Measurements from ENCODE around the gene OSBPL6.

The OSBPL6 gene

DNA sequence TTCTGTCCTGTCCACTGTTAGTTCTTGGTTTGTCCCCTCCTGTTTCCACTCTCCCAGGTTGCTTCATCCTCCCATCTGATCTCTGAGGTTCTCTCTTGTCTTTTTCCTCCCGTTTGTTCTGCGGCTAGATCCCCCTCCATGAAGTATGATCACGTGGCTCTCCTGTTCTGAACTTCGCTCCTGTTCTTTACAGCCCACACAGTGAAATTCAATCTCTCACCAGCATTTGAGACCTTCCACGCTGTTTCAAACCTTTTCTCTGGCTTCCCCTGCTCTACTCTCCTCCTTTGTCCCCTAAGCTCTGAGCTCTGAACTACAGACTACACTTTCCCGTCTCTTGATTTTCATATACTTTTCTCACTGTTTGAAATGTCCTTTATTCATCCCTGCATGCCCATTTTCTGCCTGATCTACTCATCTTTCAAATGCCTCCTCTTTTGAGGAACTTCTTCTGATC, 83.5 kb downstream of the OSBPL6 start:
- DNase-seq, result no peak

DNA sequence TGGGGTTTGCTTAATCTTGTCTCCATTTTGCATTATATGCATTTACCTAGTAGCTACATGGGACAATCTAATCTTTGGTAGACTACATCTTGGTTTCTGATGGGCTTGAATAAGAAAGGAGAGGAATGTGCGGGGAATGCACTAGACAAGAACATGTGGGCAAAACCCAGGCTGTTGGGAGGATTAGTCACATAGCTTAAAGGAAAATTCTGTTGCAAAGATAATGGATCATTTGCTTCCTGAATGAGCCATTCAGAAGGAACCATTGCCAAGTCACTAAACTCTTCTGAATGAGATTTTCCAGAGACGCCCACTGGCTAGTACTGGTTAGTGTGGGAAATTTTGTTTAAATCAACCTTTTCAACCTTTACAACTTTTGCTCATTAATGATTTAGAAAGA, 84.8 kb downstream of the OSBPL6 start:
- no peak for DNase-seq

DNA sequence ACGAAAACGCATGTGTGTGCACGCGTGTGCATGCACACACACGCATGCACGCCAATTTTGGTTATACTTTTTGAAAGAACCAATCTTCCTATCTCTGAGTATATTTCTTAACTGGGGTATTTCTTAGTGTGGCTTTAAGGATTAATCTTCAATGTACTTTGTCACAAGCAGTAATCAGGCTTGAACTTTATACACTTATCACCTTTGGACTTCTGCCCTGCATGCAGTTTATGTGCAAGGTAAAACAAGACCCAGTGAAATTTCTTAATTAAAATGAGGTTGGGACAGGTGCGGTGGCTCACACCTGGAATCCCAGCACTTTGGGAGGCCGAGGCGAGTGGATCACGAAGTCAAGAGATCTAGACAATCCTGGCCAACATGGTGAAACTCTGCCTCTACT, 85.3 kb downstream of the OSBPL6 start:
- DNase-seq, result no peak

DNA sequence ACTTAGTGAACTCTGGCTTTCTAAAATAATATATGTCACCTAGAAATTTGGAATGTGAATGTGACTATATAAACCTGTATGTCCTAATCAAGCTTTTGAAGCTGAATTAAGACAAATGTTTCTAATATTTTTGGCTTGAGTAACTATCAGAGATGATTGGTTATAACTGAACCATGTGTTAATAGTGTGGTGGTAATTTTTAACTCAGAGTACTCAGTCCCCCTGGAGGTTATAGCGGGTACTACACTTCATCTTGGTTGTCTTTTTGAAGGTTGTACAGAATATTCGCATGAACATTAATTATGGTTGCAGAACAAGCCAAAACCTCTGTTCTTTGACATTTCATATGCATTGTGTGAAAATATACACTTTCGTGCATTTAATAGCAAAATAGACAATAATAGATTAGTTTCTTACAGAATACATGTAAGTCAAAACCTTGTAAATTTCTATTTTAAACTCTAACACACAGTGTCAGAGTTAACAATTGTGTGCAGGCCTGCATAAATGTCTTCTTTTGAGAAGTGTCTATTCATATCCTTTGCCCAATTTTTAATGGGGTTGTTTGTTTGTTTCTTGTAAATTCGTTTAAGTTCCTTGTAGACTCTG, 86.0 kb downstream of the OSBPL6 start:
- DNase-seq, result no peak

DNA sequence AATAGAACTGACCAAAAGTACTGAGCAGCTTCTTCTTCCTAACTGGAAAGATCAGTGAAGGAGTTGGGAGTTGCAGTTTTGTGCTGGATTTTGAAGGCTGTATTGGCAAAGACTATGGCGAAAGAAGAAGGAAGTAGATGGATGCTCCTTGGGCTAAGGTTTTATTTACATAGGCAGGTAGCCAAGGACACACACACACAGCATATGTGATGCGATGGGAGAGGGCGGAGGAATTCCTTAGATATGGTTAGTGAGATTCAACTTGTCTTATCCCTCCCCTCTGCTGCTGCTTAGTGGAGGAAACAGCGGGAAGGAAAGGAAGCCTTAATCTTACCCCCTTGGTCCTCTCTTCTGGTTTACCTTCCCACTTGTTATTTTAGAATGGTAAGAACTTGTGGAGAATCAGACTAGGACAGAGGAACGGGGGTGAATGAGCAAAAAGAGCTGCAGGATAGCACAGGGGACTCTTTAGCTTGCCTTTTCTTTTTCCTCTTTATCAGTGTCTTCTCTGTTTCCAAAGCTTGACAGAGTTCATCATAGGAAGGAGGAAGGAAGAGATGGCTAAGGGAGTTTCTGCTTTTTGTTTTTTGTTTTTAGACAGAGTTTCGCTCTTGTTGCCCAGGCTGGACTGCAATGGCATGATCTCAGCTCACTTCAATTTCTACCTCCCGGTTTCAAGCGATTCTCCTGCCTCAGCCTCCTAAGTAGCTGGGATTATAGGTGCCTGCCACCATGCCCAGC, 87.9 kb downstream of the OSBPL6 start:
- DNase-seq, result no peak

DNA sequence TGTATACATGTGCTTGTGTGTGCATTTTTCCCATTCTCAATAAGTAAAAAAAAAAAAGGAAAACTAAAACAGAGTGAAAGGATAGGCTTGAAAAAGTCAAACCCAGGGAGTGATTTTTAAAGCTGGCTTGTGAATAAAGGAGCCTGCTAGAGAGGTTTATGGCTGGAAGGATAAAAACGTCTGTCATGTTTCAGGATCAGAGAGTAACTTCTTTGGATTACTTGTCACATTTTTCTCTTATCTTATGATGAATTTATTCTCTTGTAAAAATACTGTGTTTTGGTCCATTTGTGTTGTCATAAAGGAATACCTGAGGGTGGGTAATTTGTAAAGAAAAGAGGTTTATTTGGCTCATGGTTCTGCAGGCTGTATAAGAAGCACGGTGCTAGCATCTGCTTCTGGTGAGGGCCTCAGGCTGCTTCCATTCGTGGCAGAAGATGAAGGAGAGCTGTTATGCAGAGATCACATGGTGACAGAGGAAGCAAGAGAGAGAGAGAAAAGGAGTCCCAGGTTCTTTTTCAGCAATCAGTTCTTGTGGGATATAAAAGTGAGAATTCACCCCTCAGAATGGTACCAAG, 89.1 kb downstream of the OSBPL6 start:
- no peak for DNase-seq

DNA sequence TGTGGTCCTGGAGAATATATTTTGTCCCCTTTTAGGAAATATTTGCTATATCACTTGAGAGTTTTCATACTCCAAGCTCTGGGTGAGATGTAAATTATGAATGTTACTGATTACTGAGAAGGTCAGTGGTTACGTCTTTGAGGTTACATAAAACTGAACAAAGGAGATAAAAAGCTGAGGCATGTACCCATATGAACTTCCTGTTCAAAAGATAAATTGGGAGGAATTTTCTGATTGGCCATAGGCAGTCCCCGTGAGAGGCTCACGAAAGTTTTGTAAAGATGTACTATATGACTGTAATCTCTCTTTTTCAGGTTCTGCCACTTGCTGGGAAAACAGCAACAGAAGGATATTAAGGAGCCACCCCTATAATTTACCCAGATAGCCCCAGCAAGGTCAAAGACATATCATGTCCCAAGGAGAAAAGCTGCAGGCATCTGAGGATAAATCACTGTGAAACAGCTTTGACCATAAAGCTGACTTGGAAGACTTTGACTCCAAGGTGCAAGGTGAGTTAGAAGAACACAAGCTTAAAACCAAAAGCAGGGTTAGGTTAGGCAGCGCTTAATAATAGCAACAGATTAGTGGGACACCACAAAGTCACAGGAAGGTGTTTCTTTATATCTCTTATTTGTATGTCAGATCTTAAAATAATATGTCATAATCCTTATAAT, 90.4 kb downstream of the OSBPL6 start:
- no peak for DNase-seq

DNA sequence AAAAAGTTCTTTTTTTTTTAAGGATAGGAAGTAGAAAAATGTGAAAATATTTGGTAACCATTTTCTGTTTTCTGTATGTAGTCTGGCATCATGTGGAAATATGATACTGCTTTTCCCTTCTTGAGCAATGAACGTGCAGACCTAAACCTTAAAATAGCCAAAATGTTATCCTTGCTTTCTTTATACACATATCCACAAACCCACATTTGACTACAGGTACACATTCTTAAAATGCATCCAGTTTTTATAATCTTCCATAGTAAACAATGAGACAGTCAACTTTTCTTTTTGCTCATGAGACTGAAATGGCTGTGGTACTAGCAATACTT, 90.9 kb downstream of the OSBPL6 start:
- no peak for DNase-seq

DNA sequence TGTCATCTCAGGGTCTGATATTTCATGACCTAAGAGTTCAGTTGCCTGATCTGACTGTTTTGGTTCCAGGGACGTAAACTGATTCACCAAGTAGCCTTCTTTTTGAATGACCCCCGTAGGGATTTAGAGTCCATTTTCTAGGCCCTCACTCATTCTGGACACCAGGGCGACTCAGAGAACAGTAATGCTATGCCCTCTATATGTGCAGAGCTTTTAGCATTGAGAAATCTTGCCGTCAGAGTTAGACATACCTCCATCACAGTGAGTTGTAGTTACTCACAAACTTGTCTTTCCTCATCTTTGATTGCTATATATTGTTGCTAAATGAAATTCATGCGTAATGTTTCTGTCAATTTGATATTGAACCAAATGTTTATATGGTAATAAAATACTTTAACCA, 92.3 kb downstream of the OSBPL6 start:
- DNase-seq, result no peak

DNA sequence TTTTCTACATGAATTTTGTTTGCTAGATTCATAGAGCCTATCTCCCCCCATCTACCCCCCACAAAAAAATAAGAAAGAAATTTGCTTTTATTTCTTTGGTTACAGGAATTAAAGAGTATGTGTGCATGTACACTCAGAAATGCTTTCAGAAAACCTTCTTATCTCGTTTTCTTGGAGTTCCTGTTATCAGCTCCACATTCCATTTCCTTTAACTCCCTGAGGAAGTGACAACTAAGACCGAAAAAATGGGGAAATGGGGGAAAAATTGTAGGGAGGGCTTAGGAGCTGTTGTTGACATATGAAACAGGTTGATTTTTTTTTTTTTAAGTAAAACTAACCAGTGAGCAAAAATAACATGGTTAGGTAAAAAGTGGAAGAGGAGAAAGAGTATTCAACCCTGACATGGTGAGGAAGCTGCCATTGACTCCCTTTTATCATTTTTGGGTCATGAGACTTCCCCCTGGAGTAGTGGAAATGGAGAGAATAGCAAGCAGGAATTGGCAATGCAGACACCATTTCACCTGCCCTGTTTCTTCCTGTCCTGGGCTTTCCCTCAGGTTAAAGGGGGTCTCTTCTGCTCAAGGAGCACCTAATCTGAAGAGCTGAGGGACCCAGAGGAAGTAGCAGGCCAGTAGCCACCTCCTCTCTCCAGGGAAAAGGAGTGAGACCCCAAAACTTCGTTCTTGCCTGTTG, 93.5 kb downstream of the OSBPL6 start:
- DNase-seq, result no peak

DNA sequence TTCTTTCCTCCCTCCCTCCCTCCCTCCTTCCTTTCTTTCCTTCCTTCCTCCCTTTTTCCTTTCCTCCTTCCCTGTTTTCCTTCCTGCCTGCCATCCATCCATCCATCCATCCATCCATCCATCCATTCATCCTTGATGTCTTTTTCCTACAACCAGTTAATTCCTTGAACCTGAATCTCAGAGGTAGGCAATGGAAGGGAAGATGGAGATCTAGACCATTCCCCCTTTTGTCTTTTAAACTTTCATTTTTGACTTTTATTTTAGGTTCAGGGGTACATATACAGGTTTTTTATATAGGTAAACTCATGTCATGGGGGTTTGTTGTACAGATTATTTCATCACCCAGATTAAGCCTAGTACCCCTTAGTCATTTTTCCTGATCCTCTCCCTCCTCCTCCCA, 97.4 kb downstream of the OSBPL6 start:
- no peak for DNase-seq

DNA sequence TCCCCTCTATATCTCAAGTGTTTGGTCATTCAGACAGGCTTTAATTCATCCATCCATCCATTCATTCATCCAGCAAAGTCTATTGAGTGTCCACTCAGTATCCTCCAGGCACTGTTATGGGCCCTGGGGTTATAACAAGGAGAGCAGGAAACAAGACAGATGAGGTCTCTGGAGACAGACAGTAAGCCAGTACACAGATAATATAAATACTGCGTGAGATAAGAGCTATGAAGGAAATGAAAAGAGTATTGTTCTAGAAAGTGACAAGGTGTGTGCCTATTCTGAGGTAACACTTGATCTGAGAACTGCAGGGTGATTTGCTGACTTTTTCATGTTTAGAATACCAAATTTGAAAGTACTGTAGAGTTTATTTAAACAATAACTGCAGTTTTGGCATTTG, 98.3 kb downstream of the OSBPL6 start:
- no peak for DNase-seq

DNA sequence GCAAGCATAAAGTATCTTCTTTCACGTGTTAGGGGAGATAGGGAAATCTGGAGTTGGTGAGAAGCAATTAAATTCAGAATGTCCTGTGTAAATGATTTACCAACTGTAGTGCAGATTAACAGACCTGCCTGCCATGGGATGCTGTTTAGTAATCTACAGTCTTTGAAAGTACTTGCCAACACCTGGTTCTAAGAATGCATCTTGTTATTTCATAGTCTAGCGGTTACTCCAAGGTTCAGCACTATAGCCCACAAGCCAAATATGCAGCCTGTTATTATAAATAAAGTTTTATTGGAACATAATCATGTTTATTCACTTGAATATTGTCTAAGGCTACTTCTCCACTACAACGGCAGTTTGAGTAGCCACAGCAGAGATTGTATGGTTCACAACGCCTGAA, 100.8 kb downstream of the OSBPL6 start:
- no peak for DNase-seq

DNA sequence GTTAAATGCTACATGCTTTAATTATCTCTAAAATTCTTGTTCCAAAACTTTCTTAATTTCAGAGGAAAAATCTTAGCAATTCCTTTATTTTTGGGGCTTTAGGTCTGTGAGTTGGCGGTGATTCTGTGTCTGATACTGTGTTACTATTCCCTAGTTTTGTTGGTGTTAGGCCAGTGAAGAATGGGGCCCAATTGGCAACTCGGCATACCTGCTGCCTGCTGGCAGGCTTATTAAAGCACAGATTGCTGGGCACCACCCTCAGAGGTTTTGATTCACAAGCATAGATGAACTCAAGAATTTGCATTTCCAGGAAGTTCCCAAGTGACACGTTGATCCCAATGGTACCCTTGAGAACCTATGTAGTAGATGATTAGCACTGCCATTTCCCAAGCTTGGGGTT, 101.6 kb downstream of the OSBPL6 start:
- DNase-seq, result no peak

DNA sequence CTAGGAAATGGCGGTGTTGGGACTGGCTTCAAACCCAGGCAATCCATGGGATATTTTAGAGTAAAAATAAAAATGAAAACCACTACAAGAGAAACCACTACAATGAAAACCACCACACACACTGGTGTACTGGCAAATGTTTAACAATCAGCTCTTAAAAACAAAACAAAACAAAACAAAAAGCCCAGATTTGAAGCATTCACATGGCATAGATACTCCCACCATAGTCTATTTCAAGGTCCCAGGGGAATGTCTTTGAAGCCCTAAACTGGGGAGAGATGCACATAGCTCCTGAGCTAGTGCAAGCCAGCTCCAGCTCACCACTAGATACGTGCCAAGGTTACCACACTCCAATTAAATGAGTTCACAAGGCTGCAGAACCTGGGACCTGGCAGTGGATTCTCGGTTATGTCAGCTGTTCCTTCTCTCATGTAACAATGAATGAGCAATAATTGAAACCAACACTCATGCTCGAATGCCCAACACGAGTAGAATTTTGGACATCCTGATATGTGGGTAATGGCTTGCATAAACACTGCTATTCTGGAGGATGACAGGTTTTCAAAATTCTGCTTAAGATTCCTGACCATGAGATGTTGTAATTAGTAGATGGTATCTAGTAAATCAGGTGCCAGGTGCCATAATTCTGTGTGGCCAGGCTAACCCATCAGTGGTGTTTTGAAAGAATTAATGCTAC, 102.2 kb downstream of the OSBPL6 start:
- no peak for DNase-seq

DNA sequence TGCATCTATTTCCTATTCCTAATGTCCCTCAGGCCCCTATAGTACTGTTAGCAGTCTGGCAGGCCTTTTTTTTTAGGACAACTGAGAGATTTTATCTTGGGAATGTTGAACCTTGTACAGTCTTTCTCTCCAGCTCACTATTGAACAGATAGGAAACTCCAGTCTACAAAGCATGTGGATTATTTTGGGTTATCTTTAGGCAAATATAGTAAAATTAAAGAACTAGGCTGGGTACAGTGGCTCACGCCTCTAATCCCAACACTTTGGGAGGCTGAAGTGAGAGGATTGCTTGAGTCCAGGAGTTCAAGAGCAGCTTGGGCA, 102.7 kb downstream of the OSBPL6 start:
- no peak for DNase-seq

DNA sequence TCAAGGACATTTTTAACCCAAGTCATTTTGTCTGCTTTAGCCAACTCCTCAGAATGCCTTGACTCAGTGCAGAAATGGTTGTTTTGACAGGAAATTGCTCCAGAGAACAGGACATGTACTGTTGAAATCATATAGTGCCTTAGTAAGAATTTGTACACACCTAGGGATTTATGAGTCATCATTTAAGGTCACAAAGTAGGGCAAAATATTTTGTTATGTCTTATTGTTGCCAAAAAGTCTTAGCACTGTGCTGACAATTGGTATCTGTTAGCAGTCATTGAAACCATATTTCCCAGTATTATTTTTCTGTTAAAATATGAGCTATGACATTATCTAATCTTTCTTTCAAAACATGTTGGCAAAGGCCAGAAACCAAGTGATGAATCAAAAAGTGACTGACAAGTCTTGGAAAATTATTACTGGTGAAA, 104.5 kb downstream of the OSBPL6 start:
- no peak for DNase-seq

DNA sequence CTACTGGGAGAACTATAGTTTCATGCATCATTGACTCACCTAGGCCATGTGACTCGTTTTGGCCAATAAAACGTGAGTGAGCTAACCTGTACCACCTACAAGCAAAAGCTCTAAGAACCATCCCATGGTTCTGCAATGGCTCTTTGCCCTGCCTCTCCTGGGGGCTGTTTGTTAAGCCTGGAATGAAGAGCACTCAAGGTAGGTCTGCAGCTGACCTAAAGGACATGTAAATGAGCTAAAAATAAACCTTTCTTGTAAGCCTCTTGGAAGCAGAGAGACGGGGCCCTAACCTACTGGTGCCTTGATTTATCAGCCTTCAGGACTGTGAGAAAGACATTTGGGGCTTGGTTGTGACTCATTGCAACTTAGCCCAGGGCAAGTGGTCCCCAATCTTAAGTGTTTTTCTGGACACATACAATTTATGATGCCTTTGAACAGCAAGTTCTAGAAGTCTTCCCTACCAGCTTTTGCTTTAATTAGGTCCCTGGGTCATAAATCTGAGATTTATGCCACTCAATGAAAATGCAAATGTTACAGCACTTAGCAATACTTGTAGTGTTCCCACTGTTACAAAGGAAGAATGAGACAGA, 107.4 kb downstream of the OSBPL6 start:
- no peak for DNase-seq

DNA sequence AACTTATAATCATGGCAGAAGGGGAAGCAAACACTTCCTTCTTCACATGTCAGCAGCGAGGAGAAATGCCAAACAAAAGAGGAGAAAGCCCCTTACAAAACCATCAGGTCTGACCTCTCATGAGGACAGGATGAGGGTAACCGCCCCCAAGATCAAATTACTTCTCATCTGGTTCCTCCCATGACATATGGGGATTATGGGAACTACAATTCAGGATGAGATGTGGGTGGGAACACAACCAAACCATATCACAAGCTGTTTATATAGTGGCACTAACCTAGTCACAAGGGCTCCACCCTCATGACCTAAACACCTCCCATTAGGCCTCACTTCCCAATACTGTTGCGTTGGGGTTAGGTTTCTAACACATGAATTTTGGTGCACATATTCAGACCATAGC, 110.0 kb downstream of the OSBPL6 start:
- no peak for DNase-seq

DNA sequence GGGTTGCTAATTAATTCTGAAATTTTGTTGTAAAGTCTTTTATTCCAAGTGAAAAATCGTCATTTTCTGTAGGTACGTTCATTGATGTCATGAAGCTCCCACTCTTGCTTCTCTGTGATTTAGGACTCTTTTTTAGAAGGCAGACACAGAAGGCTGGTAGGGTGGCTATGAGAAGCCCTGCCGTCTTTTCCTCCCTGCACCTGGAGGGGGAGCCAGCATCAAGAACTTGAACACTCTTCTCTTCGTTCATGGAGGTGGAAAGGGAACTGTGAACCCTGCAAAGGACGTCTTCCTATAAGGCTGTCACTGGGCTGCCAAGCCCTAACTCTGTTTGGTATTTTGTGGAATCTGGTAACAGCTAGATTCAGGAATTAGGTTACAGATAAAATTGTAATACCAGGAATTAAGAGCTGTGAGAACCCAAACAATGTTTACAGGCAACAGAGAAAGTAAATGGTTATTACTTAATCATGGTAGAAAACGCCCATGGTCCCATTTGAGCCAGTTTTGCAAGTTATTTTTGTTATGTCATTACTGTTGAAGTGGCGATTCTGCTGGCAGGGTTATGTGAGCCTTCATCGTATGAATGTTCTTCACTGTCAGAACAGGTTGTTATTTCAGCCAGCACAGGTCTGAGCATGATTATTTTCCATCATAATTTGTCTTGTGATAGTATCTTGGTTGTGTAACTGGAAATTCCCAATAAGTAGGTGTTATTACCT, 112.2 kb downstream of the OSBPL6 start:
- DNase-seq, result no peak

DNA sequence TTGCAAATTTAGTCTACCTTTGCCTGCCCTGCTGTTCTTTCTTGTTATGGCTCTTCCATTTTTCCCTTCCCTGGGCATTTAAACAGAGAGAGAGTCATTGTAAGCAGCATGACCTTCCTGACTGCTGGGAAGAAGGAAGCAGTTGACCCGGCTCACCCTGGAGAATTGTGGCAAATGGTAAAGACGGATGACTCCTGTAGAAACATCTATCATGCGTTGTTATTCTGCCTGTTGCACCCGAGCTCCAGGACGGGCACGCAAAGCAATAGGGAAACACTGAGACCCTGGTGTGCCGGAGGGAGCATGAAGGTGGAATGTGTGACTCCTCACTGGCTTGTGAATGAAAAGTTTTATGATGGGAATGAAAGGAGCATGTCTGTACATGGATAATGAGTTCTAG, 113.3 kb downstream of the OSBPL6 start:
- no peak for DNase-seq

DNA sequence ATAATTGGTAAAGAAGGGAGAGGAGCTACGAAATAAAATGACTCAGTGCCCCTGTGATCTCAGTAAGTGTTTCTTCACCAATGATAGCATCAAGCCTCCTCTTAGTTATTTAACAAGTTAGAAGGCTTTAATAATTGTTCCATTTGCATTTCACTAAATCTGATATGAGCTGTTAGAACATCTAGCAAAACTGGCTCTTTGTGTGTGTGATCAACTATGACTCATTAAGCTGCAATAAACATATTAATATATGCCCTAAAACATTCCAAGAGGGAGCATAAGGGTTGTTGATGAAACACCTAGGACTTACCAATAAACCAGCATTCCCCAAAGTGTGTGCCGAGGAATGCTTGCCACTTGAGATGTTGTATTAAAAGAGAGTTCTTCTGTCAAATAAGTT, 115.2 kb downstream of the OSBPL6 start:
- no peak for DNase-seq
